Thymus (tissue), 11 donors: Measurements from ENCODE around the gene ZNF232. TPM values are rescaled to one million over a fixed set of nuclear protein-coding genes. Genes with fewer than 3 reads are reported as not detected.
A peak's percentile ranks its signal among the peaks of the same experiment; 100 is the strongest.
"Not testable (repeated sequence)": the region's sequence is repeated elsewhere in the genome, so short reads cannot be mapped to it uniquely, and the experiment has no call there.

Experiments
- DNase-seq, 9 donors: peaks; one replicate each; pipeline ENCODE4 v3.0.0-alpha.2; 2013; ENCODE audit warnings: low spot score in 9 of 9, low read depth in 6 of 9, missing footprints in 1 of 9
- H3K27ac ChIP-seq, 2 donors: one replicate each; pipeline ENCODE4 v1.5.1; 2013; ENCODE audit warnings: control low read depth in 1 of 2, low read depth in 1 of 2, low read length in 1 of 2, mild to moderate bottlenecking in 1 of 2, moderate library complexity in 1 of 2
- H3K27me3 ChIP-seq, 2 donors: one replicate each; pipeline ENCODE4 v1.5.1; 2013; ENCODE audit warnings: low read length in 1 of 2; ENCODE audit not compliant: control insufficient read depth in 2 of 2, insufficient read depth in 1 of 2
- H3K36me3 ChIP-seq, 2 donors: one replicate each; pipeline ENCODE4 v1.5.1; 2013; ENCODE audit warnings: low read length in 1 of 2, mild to moderate bottlenecking in 1 of 2, moderate library complexity in 1 of 2; ENCODE audit not compliant: control insufficient read depth in 2 of 2, insufficient read depth in 2 of 2
- H3K4me1 ChIP-seq, 2 donors: one replicate each; pipeline ENCODE4 v1.5.1; 2013; ENCODE audit warnings: low read length in 2 of 2; ENCODE audit not compliant: control insufficient read depth in 2 of 2, insufficient read depth in 2 of 2
- H3K4me3 ChIP-seq, 2 donors: one replicate each; pipeline ENCODE4 v1.5.1; 2013; ENCODE audit warnings: low read length in 2 of 2, control low read depth in 1 of 2, mild to moderate bottlenecking in 1 of 2
- H3K9me3 ChIP-seq, 2 donors: one replicate each; pipeline ENCODE4 v1.5.1; 2013; ENCODE audit warnings: low read length in 1 of 2, mild to moderate bottlenecking in 1 of 2; ENCODE audit not compliant: control insufficient read depth in 2 of 2, insufficient read depth in 1 of 2
- WGBS: extraction: QIAGEN DNeasy Blood & Tissue Kit; methylation state at CpG from one replicate; pipeline ENCODE4 v1.1.7; 2013; 5-methylcytosine and 5-hydroxymethylcytosine counted together
- polyA plus RNA-seq: library from polyadenylated mRNA; stranded (reverse); fragments of 200-250 nt; gene quantifications from one replicate; pipeline ENCODE4 v1.2.3, GENCODE V29; 2013
- total RNA-seq: library from RNA; stranded (reverse); fragments of 120-200 nt; gene quantifications from one replicate; pipeline ENCODE4 v1.2.4, GENCODE V29; 2013
- donor health status: healthy.

The ZNF232 gene
- total and polyA plus RNA-seq, 2 donors: 9.5 to 9.9 TPM

- peaks cover 9 to 12% of the 10 kb centered on the region in 2 donors for H3K4me1 ChIP-seq
- peaks cover 0 to 4% of the 10 kb centered on the region in 2 donors for H3K27me3 ChIP-seq
- H3K9me3 ChIP-seq: peaks cover 0 to 20% of the 10 kb centered on the region in 2 donors
- peaks cover 0 to 4% of the 10 kb centered on the region in 2 donors for H3K36me3 ChIP-seq
- peak within 1 kb of the TSS; percentile 80 to 92 for H3K27ac ChIP-seq
- WGBS: under 1% methylated on average over 75 of the region's 75 CpGs
- peak within 1 kb of the TSS; percentile 72 to 84 for H3K4me3 ChIP-seq
- DNase-seq: peak; percentile 62 to 92 (median 69)
Measured at GRCh38 chr17:5078106-5079028, 33.3 kb downstream of the ZNF232 start, which contains the start of gene ZFP3. TSS of gene ZFP3 (plus strand) at chr17:5078467. CDS start at chr17:5091505, 13,038 bp downstream.

GRCh38 chr17:5077781-5078105 lies 33.9 kb downstream of the ZNF232 start:
- peaks cover 0 to 4% of the 10 kb centered on the region in 2 donors for H3K36me3 ChIP-seq
- peak overlapping the region; percentile 72 to 84 for H3K4me3 ChIP-seq
- 36% methylated on average over 14 of the region's 14 CpGs for WGBS
- H3K4me1 ChIP-seq: peaks cover 9 to 12% of the 10 kb centered on the region in 2 donors
- H3K27me3 ChIP-seq: peaks cover 0 to 4% of the 10 kb centered on the region in 2 donors
- peak overlapping the region in 1 of 2 donors; percentile 92 for H3K27ac ChIP-seq
- DNase-seq: peak in 1 of 9 donors; percentile 17
- H3K9me3 ChIP-seq: peaks cover 0 to 15% of the 10 kb centered on the region in 2 donors

GRCh38 chr17:5077275-5077674 lies 34.4 kb downstream of the ZNF232 start:
- not testable (repeated sequence) for H3K4me3 ChIP-seq, H3K27me3 ChIP-seq, DNase-seq, H3K27ac ChIP-seq, H3K36me3 ChIP-seq
- 99% methylated on average over 24 of the region's 24 CpGs for WGBS
- Histone ChIP-seq H3K9me3 (peaks cover 0 to 15% of the 10 kb centered on the region in 2 donors), H3K4me1 (peaks cover 9 to 12% of the 10 kb centered on the region in 2 donors)

- not testable (repeated sequence) for H3K27me3 ChIP-seq, H3K9me3 ChIP-seq, H3K36me3 ChIP-seq, H3K27ac ChIP-seq, H3K4me3 ChIP-seq, DNase-seq
- 97% methylated on average over 4 of the region's 5 CpGs for WGBS
- H3K4me1 ChIP-seq: peaks cover 9 to 12% of the 10 kb centered on the region in 2 donors
Measured at GRCh38 chr17:5075472-5075871, 36.2 kb downstream of the ZNF232 start.

- no peak overlapping the region for H3K4me3 ChIP-seq
- H3K27ac ChIP-seq: no peak overlapping the region
- H3K4me1 ChIP-seq: no peaks in the 10 kb centered on the region
- DNase-seq: no peak
- WGBS: 84% methylated on average over 4 of the region's 4 CpGs
- no peaks in the 10 kb centered on the region for H3K27me3 ChIP-seq
- no peaks in the 10 kb centered on the region for H3K36me3 ChIP-seq
- H3K9me3 ChIP-seq: no peaks in the 10 kb centered on the region
Measured at GRCh38 chr17:5069724-5070123, 42.0 kb downstream of the ZNF232 start.

- 97% methylated on average over 3 of the region's 3 CpGs for WGBS
- no peak for DNase-seq
- H3K27ac ChIP-seq: no peak overlapping the region
- H3K27me3 ChIP-seq: no peaks in the 10 kb centered on the region
- no peaks in the 10 kb centered on the region for H3K4me1 ChIP-seq
- H3K36me3 ChIP-seq: no peaks in the 10 kb centered on the region
- H3K4me3 ChIP-seq: no peak overlapping the region
- no peaks in the 10 kb centered on the region for H3K9me3 ChIP-seq
Measured at GRCh38 chr17:5068236-5068635, 43.4 kb downstream of the ZNF232 start.

GRCh38 chr17:5065227-5065744 lies 46.4 kb downstream of the ZNF232 start:
- peaks cover 0 to 2% of the 10 kb centered on the region in 2 donors for H3K27me3 ChIP-seq
- H3K9me3 ChIP-seq: no peaks in the 10 kb centered on the region
- H3K4me1 ChIP-seq: no peaks in the 10 kb centered on the region
- H3K4me3 ChIP-seq: no peak overlapping the region
- H3K36me3 ChIP-seq: no peaks in the 10 kb centered on the region
- H3K27ac ChIP-seq: no peak overlapping the region
- DNase-seq: no peak
- 81% methylated on average over 1 of the region's 1 CpG for WGBS
